Loucy (cell line): ENCODE results near the gene NAALADL2.

Experiments used
- H2AFZ ChIP-seq: fragments of 200-600 bp; sonication (generic); 2 replicates; pipeline ENCODE4 v1.6.0; 2016; ENCODE audit warnings: antibody characterized with exemption, mild to moderate bottlenecking, low read length, moderate library complexity
- H3F3A ChIP-seq: fragments of 200-600 bp; 2 replicates; pipeline ENCODE4 v1.6.0; 2016; ENCODE audit warnings: antibody characterized with exemption, low read depth, mild to moderate bottlenecking
- H3K27me3 ChIP-seq: fragments of 200-600 bp; sonication (generic); 2 replicates; pipeline ENCODE4 v1.6.1; 2014; ENCODE audit warnings: low read length, mild to moderate bottlenecking; ENCODE audit not compliant: insufficient read depth, poor library complexity, severe bottlenecking
- H3K36me3 ChIP-seq: fragments of 200-600 bp; sonication (generic); 2 replicates; pipeline ENCODE4 v1.6.1; 2016; ENCODE audit warnings: low read length; ENCODE audit not compliant: insufficient read depth
- H3K4me1 ChIP-seq: fragments of 200-600 bp; sonication (generic); 2 replicates; pipeline ENCODE4 v1.5.1; 2014; ENCODE audit warnings: low read length, mild to moderate bottlenecking; ENCODE audit not compliant: insufficient read depth, poor library complexity, severe bottlenecking
- H3K4me2 ChIP-seq: fragments of 200-600 bp; sonication (generic); 2 replicates; pipeline ENCODE4 v1.6.0; 2014; ENCODE audit warnings: antibody characterized with exemption, low read length, low read depth, mild to moderate bottlenecking; ENCODE audit not compliant: poor library complexity, severe bottlenecking
- H3K4me3 ChIP-seq: fragments of 200-600 bp; sonication (generic); 2 replicates; pipeline ENCODE4 v1.5.1; 2014; ENCODE audit warnings: low read length, mild to moderate bottlenecking, mixed read lengths; ENCODE audit not compliant: poor library complexity, severe bottlenecking
- H3K79me2 ChIP-seq: fragments of 200-600 bp; sonication (generic); 2 replicates; pipeline ENCODE4 v1.6.1; 2014; ENCODE audit warnings: low read length; ENCODE audit not compliant: insufficient read depth
- H3K9ac ChIP-seq: fragments of 200-600 bp; sonication (generic); 2 replicates; pipeline ENCODE4 v1.6.0; 2014; ENCODE audit warnings: mild to moderate bottlenecking, low read depth, low read length, moderate library complexity; ENCODE audit not compliant: poor library complexity, severe bottlenecking
- H3K9me2 ChIP-seq: fragments of 200-600 bp; sonication (generic); replicated peaks from 2 replicates; pipeline ENCODE4 v1.6.1; 2016; ENCODE audit warnings: low read depth, low read length, mixed read lengths
- H3K9me3 ChIP-seq: fragments of 200-600 bp; sonication (generic); 2 replicates; pipeline ENCODE4 v1.6.1; 2014; ENCODE audit warnings: mild to moderate bottlenecking, antibody characterized with exemption, low read length, low read depth; ENCODE audit not compliant: insufficient read depth
- H4K20me1 ChIP-seq: fragments of 200-600 bp; sonication (generic); 2 replicates; pipeline ENCODE4 v1.6.0; 2014; ENCODE audit warnings: antibody characterized with exemption, low read length, mild to moderate bottlenecking; ENCODE audit not compliant: insufficient read depth, poor library complexity, severe bottlenecking
- EZH2phosphoT487 ChIP-seq: fragments of 200-600 bp; IDR thresholded peaks from 2 replicates; pipeline ENCODE4 v1.6.1; 2018; ENCODE audit warnings: antibody characterized with exemption, mild to moderate bottlenecking, moderate library complexity, borderline replicate concordance
- TF ChIP-seq, protein P1 (sequence below): fragments of 200-600 bp; sonication (generic); conservative IDR thresholded peaks from 2 replicates; pipeline ENCODE4 v1.5.1; 2014; ENCODE audit warnings: mild to moderate bottlenecking, antibody characterized with exemption, low read length

NAALADL2 gene

GRCh38 chr3:175741951-175742350 lies 882.8 kb downstream of the NAALADL2 start:
- H3K4me2 ChIP-seq, result no peak overlapping the region
- H3K79me2 ChIP-seq, result no peaks in the 10 kb centered on the region
- H3K4me3 ChIP-seq, result no peak overlapping the region
- no peak overlapping the region for H3K9ac ChIP-seq
- no peaks in the 10 kb centered on the region for H3K9me3 ChIP-seq
- H3K36me3 ChIP-seq, result no peaks in the 10 kb centered on the region
- H4K20me1 ChIP-seq, result no peaks in the 10 kb centered on the region
- no peaks in the 10 kb centered on the region for H3K4me1 ChIP-seq
- no peaks in the 10 kb centered on the region for H3K27me3 ChIP-seq
- no peak overlapping the region for H2AFZ ChIP-seq
- H3K9me2 ChIP-seq, result no peaks in the 10 kb centered on the region
- TF ChIP-seq, protein P1, sequence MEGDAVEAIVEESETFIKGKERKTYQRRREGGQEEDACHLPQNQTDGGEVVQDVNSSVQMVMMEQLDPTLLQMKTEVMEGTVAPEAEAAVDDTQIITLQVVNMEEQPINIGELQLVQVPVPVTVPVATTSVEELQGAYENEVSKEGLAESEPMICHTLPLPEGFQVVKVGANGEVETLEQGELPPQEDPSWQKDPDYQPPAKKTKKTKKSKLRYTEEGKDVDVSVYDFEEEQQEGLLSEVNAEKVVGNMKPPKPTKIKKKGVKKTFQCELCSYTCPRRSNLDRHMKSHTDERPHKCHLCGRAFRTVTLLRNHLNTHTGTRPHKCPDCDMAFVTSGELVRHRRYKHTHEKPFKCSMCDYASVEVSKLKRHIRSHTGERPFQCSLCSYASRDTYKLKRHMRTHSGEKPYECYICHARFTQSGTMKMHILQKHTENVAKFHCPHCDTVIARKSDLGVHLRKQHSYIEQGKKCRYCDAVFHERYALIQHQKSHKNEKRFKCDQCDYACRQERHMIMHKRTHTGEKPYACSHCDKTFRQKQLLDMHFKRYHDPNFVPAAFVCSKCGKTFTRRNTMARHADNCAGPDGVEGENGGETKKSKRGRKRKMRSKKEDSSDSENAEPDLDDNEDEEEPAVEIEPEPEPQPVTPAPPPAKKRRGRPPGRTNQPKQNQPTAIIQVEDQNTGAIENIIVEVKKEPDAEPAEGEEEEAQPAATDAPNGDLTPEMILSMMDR, result no peak
- no peak for TF ChIP-seq EZH2phosphoT487
- H3F3A ChIP-seq, result no peaks in the 10 kb centered on the region

- Histone ChIP-seq H3K9me2 (no peaks in the 10 kb centered on the region), H3F3A (no peaks in the 10 kb centered on the region), H3K4me3 (no peak overlapping the region), H3K36me3 (no peaks in the 10 kb centered on the region), H3K79me2 (no peaks in the 10 kb centered on the region), H3K27me3 (no peaks in the 10 kb centered on the region), H3K9me3 (no peaks in the 10 kb centered on the region), H3K4me1 (no peaks in the 10 kb centered on the region), H3K9ac (no peak overlapping the region), H3K4me2 (no peak overlapping the region), H2AFZ (no peak overlapping the region), H4K20me1 (no peaks in the 10 kb centered on the region)
- no peak for TF ChIP-seq EZH2phosphoT487
- TF ChIP-seq, protein P1, result no peak
Measured at GRCh38 chr3:175743733-175744400, 884.7 kb downstream of the NAALADL2 start.

DNA sequence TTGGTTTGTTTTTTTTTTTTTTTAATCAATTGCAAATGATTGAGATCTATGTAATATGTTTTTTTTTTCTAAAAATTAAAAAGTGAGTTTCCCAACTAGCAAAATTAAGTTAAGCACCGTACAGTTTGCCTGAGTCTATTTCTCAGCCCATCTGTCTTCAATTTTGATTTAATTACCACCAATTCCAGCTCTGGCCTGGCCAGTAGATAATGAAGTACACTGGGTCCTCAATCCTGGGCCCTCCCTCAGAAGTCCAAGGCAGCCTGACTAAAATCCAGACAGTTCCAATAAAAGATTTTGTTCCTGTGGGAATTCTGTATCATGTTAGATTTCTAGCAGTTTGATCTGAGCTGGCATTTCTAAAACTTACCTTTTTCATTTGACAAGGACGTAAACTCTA lies 887.2 kb downstream of the NAALADL2 start:
- Histone ChIP-seq H4K20me1 (no peaks in the 10 kb centered on the region), H3F3A (no peaks in the 10 kb centered on the region), H2AFZ (no peak overlapping the region), H3K9me3 (no peaks in the 10 kb centered on the region), H3K4me2 (no peak overlapping the region), H3K9ac (no peak overlapping the region), H3K27me3 (no peaks in the 10 kb centered on the region), H3K79me2 (no peaks in the 10 kb centered on the region), H3K4me1 (no peaks in the 10 kb centered on the region), H3K36me3 (no peaks in the 10 kb centered on the region), H3K4me3 (no peak overlapping the region), H3K9me2 (no peaks in the 10 kb centered on the region)
- TF ChIP-seq, protein P1, result no peak
- no peak for TF ChIP-seq EZH2phosphoT487
